Measurements from ENCODE around the gene CDC42BPB.
"Not testable (repeated sequence)": the region's sequence is repeated elsewhere in the genome, so short reads cannot be mapped to it uniquely, and the experiment has no call there.

CDC42BPB gene

DNA sequence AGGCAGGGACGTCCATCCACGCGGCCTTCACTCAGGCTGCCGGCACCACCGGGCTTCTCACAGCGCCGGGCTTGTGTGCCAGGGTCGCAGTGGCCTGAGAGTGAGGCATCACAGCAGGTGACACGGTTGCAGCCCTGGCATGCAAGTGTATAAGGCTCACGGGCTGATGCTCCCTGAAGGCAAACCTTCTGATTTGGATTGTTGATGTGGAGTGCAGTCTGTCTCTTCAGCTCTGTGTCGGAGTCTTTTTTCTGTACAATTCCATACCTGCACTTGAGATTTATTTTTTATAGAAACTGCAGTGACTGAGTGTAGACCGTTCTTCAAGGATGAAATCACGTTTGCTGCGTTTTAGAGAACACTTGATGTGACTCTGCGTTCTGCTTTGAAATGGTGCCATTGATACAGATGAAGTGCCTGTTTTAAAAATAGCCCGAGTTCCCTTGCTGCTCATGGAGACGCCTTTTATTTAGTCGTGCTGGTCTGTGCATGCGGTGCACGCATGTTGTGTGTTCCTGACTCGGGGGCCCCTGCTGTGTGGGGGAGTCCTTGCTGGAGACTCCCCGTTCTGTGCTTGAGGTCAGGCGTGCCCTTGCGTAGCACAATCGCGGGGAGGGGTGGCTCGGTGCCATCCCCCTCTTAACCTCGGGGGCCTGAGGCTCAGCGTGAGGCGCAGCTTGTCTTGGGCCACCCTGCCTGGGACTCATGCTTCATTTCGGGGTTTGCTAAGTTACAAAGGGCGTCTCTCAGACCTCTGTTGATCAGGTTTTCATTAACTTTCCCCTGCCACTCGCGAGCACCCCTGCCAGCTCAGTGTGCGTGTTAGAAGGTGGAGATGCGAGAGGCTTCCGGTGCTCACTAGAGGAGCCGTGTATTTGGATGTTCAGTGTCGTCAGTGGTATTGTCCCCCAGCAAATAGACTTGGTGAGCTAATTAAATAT is 156.4 kb downstream of the CDC42BPB start:
- DNase-seq (ENCODE audit: low spot score), result peak; percentile 65

DNA sequence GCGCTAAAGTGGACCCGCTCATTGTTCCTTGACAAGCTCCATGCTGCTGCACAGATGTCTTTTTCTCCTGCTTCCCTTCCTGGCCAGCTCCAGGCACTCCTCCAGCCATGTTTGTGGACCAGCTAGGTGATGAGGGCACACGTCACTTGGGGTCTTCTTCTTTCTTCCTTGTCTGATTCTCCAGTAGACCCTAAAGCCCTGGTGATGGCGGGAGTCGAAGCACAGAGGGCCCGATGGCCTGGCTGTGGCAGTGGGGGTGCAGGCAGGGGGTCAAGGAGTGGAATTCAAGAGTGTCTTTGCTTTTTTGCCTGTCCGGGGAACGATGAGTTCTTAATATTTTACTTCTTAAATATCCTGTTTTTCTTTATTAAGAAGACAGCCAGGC is 157.8 kb downstream of the CDC42BPB start:
- no peak for DNase-seq (ENCODE audit: low spot score)

DNA sequence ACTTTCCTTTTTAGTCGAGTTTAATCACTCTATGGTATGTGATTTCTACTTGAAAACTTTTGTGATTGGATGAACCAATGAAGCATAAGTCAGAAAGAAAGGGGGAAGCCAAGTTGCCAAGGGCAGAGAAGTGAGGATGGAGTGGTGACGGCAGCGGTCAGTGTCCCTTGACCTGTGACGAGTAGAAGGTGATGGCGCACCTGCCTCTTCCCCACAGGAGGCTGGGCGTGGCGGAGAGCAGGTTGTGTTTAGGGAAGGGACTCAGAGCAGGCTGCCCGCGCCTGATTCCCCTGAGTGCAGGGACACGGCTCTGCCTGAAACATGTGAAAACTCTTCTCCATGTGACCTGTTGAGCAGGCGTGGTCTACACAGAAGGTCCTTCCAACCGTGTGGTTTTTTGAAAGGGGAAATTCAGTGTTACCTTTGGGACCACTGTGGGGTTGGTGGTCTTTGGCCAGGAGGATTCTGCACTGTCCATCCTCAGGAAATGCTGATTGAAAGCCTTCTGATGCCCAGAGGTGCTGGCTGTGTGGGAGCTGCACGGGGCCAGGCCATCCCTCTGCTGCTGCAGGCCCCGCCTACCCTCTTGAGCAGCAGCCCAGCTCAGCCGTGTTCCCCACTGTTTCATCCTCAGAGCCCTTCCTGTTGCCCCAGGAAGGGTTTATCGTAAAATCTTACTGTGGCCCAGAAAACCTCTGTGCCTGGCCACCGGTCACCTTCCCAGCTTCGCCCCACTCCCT is 158.4 kb downstream of the CDC42BPB start:
- no peak for DNase-seq (ENCODE audit: low spot score)

DNA sequence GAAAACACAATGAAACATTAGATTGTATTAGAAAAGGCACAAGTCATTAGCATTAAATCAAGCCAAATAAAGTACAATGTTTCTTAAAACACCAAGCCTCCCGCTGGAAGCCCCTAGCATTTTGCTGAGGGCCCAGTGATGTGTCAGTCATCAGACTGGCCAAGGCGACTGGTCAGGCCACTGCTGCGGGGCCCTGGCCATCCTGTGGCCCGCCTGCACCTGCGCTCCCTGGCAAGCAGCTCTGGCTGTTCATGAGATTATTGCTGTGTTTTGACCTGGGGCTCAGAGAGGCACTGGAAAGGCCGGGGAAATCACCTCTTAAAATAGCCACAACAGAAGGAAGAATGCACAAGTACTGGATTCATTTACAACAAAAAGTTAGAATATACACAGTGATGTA is 159.1 kb downstream of the CDC42BPB start:
- no peak for DNase-seq (ENCODE audit: low spot score)

DNA sequence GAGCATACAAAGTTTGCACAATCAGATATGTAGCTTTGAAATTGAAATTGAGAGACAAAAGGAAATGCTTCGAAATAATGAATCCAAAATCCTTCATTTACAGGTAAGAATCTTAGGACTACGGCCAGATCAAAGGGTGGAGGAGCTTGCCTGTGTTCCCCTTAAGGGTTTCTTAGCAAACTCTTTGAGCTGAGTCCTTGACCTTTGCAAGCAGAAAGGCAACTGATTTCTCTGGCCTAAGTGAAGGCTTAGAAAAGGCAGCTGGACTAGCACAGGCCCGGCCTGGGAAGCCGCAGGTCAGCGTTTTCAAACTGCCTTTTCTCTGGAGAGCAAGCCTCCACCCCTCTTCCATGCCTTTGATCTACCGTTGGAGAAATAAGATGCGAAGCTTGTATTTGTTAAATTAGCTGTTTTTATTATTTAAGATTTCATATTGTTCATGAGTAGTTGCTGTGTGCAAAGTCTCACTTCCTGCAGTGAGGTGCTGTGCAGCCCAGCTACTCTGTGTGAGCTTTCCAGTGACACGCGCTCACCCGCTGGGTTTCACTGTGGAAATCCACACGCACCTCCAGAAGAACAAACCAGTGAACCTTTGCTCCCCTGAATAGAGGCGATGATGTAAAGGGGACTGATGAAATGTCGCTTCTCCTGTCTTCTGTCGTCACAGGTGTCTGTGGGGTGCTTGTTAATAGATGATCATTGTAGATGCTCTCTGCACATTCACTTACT is 159.9 kb downstream of the CDC42BPB start:
- DNase-seq (ENCODE audit: low spot score), result no peak

DNA sequence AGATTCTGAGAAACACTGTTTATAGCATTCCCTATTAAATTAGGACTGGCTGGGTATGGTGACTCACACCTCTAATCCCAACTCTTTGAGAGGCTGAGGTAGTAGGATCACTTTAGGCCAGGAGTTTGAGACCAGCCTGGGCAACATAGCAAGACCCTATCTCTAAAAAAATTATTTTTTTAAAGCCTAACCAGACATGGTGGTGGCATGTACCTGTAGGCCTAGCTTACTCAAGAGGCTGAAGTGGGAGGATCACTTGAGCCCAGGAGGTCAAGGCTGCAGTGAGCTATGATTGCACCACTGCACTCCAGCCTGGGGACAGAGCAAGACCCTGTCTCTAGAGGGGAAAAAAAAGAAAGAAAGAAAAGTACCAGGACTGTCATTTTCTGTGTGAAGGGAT is 160.6 kb downstream of the CDC42BPB start:
- not testable (repeated sequence) for DNase-seq (ENCODE audit: low spot score)

DNA sequence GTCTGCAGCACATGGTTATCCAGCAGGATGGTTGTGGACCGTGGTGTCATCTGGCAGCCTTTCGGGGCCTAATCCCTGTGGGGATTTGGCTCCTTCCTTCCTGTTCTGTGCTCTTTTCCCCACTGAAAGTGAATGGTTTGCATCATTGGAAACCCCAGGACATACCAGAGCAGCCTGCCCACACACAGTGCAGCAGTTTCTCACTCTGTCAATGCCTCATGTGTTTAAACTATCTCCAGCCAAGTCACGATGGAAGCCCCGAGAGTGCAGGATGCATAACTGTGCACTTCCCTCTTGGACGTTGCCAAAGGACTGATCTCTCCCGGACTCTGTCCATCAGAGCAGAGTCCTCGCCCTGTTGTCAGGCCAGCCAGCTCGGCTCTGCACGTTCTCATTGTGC is 163.9 kb downstream of the CDC42BPB start:
- DNase-seq (ENCODE audit: low spot score), result no peak

DNA sequence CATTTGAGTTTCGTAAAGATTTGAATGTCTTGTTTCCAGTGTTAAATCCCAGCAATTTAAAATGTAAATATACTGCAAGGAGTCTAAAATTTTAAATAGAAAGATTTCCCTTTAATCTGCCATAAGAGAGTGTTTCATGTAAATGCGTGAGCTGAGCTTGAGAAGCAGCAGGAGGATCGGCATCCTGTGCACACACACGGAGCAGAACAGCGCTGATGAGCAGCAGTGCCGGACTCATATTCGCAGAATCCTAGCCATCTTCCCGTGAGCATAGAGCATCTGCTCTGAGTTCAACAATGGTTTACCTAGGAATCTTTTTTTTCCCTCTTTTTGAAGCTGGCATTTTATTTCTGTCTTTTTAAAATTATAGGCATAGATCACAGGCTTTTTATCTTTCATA is 164.7 kb downstream of the CDC42BPB start:
- no peak for DNase-seq (ENCODE audit: low spot score)

DNA sequence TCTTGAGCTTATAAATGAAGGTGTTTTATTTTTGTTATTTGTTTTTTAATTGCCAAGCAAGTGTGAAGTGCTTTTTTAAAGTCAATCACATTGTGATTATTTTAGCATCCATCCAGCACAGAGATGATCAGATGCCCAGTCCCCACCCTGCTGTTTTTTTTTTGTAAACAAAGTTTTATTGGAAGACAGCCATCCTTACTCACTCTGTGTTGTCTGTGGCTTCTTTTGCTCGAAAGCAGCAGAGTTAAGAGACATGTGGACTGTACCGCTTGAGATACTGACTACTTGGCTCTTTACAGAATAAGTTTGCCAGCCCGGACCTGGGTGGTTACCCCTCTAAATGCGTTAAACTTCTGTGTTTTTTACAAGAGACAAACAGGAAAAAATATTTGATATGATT is 165.8 kb downstream of the CDC42BPB start:
- DNase-seq (ENCODE audit: low spot score), result no peak

DNA sequence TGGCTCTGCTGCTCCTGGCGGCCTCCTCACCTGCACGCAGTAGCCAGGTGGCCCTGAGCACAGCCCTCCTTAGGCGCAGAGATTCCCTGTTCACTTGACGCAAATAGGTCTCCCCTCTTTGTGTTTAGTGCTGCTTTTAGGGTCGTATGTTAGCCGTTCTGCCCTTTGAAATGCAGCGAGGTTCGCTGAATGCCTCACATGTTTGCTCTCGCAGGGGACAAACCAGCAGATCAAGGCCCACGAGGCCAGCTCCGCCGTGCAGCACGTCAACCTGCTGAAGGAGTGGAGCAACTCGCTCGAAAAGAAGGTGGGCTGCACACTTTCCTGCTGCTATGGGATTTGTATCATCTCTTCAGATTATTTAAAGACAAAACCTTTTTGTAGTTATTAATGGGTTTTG is 166.2 kb downstream of the CDC42BPB start:
- no peak for DNase-seq (ENCODE audit: low spot score)

DNA sequence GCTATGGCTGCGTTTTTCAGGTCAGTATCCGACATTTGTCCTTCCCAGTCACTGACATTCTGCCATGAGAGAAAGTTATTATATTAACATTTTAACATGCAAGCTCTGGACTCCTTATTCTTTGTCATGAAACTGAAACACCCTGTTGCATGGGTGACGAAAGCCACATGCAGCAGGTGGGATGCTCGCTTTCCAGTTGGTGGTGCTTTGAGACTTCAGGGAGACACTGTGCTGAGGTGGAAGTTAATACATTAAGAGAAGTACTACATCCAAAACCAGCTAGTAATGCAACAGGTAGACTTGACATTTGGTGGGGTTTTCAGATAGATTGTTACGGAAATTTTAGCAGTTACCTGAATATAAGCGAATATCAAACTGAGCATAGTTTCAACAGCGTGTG is 167.7 kb downstream of the CDC42BPB start:
- DNase-seq (ENCODE audit: low spot score), result no peak

DNA sequence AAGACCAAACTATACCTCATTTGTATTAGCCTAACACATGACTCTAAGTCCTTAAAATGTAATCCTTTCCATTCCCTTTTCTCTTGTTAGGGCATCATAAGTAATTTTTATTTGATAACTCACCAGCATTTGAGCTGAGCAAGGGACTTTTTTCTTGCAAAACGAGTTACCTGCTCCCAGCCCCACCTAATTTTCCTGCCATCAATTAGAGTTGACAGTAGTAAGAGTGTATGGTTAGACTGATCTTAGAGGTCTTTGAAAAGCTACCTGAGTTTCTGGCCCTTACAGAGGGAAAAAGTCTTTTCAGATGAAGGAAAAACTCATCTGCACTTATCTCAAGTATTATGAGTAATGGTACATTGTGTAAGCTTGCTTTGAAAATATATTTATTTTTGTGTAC is 168.6 kb downstream of the CDC42BPB start:
- no peak for DNase-seq (ENCODE audit: low spot score)

DNA sequence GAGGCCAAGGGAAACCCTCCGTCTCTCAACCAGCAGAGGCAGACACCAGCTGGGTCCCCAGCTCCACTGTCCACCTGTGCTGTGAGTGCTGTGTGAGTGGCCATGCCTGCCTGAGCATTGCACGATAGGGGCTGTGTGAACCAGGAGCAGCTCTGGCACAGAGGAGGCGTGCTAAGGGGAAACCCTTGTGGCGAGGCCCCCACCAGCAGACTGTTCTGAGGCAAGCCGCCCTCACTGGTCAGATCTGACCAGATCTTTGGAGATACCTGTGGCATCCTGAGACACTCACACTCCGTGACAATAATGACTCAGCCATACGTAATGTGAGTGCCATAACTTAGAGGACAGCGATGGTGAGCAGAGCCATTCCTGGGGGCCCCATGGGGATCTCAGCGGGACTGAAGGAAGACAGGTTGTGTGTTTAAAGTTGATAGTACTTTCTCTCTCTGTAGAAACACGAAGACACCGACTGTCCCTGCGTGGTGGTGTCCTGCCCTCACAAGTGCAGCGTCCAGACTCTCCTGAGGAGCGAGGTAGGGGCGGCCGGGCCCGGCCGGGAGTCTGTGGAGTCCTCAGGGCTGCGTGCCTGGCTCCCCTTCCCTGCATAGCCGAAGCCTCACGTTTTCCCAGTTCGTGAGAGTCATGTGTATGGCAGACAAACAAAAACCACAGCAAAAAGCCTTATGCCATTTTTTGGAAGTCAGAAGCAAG is 171.5 kb downstream of the CDC42BPB start:
- DNase-seq (ENCODE audit: low spot score), result no peak

DNA sequence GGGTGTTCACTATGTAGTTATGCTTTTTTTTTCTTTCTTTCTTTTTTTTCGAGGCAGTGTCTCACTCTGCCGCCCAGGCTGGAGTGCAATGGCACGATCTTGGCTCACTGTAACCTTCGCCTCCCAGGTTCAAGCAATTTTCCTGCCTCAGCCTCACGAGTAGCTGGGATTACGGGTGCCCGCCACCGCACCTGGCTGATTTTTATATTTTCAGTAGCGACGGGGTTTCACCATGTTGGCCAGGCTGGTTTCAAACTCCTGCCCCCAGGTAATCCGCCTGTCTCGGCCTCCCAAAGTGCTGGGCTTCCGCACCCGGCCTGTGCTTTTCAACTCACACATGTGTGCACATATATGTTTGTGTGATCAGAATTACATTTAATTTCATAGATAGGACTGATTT is 173.8 kb downstream of the CDC42BPB start:
- no peak for DNase-seq (ENCODE audit: low spot score)

DNA sequence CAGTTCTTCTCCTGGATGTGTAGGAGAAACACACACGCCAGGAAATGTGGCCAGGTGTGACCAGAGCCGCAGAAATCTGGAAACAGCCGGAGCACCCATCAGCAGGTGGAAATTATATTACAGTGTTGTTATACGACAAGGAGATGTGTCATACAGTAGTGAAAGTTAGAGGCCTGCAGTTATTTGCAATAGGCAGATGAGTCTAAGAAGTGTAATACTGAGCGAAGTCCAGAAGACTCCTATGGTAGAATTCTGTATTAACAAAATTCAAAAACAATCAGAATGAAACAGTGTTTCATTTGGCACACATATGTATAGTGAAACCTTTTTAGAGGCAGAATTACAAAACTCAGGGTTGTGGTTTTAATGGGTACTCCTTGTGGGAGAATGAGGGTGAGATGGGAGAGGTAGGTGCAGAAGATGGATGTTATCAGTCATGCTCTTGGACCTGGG is 174.2 kb downstream of the CDC42BPB start:
- DNase-seq (ENCODE audit: low spot score), result no peak
